Measurements from ENCODE around the gene ETDB.
"Not testable (repeated sequence)": the region's sequence is repeated elsewhere in the genome, so short reads cannot be mapped to it uniquely, and the experiment has no call there.

- not testable (repeated sequence) for TF ChIP-seq CTCF, POLR2A (IDR thresholded peaks at IDR 0.05)
These were observed 23.1 kb downstream of the ETDB start for GRCh38 chrX:135097196-135097744.

Measured in lower leg skin (tissue), 3 donors.